ENCODE data around the gene PLP2.
"Not testable (repeated sequence)": the region's sequence is repeated elsewhere in the genome, so short reads cannot be mapped to it uniquely, and the experiment has no call there.

The PLP2 gene

DNA sequence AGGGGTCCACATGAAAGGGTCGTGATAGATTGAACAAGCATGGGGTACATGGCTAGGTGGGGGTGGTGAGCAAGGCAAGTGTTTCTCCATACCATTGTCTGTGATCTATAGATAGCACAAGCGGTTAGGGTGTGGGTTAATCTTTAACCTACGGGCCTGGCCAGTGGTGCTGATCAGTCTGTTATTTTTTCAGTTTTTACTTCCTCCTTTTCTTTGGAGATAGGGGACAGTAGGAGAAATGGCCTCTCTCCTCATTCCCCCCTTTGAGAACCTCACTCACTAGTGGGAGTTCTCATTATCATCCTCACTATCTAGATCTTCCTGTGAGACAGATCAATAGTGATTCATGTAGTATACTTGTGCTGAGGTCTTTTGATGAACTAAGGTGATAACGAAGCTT, 32.0 kb upstream of the PLP2 start:
- H3K27ac ChIP-seq, result no peak overlapping the region
- no peak overlapping the region for H3K4me3 ChIP-seq (ENCODE audit: low read depth, low read length)
- H3K9me3 ChIP-seq (ENCODE audit: severe bottlenecking), result peaks cover 13% of the 10 kb centered on the region
- no peaks in the 10 kb centered on the region for H3K36me3 ChIP-seq
- no peaks in the 10 kb centered on the region for H3K27me3 ChIP-seq (ENCODE audit: insufficient read depth, low read depth, severe bottlenecking)
- no peak for DNase-seq
- TF ChIP-seq, protein P1, sequence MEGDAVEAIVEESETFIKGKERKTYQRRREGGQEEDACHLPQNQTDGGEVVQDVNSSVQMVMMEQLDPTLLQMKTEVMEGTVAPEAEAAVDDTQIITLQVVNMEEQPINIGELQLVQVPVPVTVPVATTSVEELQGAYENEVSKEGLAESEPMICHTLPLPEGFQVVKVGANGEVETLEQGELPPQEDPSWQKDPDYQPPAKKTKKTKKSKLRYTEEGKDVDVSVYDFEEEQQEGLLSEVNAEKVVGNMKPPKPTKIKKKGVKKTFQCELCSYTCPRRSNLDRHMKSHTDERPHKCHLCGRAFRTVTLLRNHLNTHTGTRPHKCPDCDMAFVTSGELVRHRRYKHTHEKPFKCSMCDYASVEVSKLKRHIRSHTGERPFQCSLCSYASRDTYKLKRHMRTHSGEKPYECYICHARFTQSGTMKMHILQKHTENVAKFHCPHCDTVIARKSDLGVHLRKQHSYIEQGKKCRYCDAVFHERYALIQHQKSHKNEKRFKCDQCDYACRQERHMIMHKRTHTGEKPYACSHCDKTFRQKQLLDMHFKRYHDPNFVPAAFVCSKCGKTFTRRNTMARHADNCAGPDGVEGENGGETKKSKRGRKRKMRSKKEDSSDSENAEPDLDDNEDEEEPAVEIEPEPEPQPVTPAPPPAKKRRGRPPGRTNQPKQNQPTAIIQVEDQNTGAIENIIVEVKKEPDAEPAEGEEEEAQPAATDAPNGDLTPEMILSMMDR (IDR thresholded peaks at IDR 0.05; ENCODE audit: low read depth, low read length), result no peak

DNA sequence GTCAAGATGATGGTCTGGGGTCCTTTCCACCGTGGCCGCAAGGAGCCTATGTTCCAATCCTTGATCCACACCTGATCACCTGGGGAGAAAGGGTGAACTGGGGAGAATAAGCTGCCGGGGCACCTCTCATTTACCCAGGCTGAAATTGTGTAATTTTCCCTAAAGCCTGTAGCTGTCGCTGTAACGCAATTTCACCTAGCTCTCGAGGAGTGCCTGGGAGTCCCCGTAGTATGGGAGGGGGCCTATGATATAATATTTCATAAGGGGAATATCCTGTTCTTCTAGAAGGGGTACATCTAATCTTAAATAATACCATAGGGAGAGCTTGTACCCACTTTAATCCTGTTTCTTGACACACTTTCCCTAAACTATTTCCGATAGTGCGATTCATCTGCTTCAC, 29.4 kb upstream of the PLP2 start:
- DNase-seq; H3K36me3 ChIP-seq; H3K27ac ChIP-seq; H3K4me3 ChIP-seq (ENCODE audit: low read depth, low read length); H3K27me3 ChIP-seq (ENCODE audit: insufficient read depth, low read depth, severe bottlenecking): not testable (repeated sequence)
- H3K9me3 ChIP-seq (ENCODE audit: severe bottlenecking), result peaks cover 13% of the 10 kb centered on the region
- TF ChIP-seq, protein P1 (IDR thresholded peaks at IDR 0.05; ENCODE audit: low read depth, low read length), result peak; percentile 50

GRCh38 chrX:49143154-49143553, 28.5 kb upstream of the PLP2 start:
- H3K27ac ChIP-seq; H3K4me3 ChIP-seq (ENCODE audit: low read depth, low read length); H3K36me3 ChIP-seq; DNase-seq; H3K27me3 ChIP-seq (ENCODE audit: insufficient read depth, low read depth, severe bottlenecking): not testable (repeated sequence)
- H3K9me3 ChIP-seq (ENCODE audit: severe bottlenecking), result peaks cover 13% of the 10 kb centered on the region

DNA sequence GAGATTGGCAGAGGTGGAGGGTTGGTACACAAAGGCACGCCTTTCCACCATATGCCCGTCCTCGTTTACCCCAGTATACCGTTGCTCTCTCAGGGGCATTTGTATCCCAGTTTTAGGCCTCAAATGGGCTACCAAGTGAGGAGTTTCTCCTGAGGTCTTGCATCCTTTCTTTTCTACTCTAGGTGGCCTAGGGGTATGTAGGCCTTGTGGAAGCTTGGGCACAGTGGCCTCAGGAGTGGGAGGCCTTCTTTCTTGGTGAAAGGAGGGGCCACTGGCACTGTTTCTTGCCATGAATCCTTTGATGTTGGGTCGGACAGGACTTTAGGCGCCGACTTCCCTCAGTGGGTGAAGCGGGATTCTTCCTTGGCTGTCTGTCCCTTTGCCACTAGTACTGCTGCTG, 24.4 kb upstream of the PLP2 start:
- no peak for DNase-seq
- TF ChIP-seq, protein P1 (IDR thresholded peaks at IDR 0.05; ENCODE audit: low read depth, low read length), result no peak
- Histone ChIP-seq H3K4me3 (ENCODE audit: low read depth, low read length) (no peak overlapping the region), H3K36me3 (no peaks in the 10 kb centered on the region), H3K27ac (no peak overlapping the region), H3K9me3 (ENCODE audit: severe bottlenecking) (no peaks in the 10 kb centered on the region), H3K27me3 (ENCODE audit: insufficient read depth, low read depth, severe bottlenecking) (no peaks in the 10 kb centered on the region)

- TF ChIP-seq, protein P1 (IDR thresholded peaks at IDR 0.05; ENCODE audit: low read depth, low read length), result no peak
- no peak for DNase-seq
- Histone ChIP-seq H3K4me3 (ENCODE audit: low read depth, low read length) (no peak overlapping the region), H3K27me3 (ENCODE audit: insufficient read depth, low read depth, severe bottlenecking) (no peaks in the 10 kb centered on the region), H3K27ac (no peak overlapping the region), H3K36me3 (no peaks in the 10 kb centered on the region), H3K9me3 (ENCODE audit: severe bottlenecking) (no peaks in the 10 kb centered on the region)
Measured at GRCh38 chrX:49147936-49148335, 23.8 kb upstream of the PLP2 start.

- H3K36me3 ChIP-seq; H3K27ac ChIP-seq; H3K4me3 ChIP-seq (ENCODE audit: low read depth, low read length); DNase-seq; H3K27me3 ChIP-seq (ENCODE audit: insufficient read depth, low read depth, severe bottlenecking); H3K9me3 ChIP-seq (ENCODE audit: severe bottlenecking): not testable (repeated sequence)
Measured at GRCh38 chrX:49148390-49149100, 23.2 kb upstream of the PLP2 start.

DNA sequence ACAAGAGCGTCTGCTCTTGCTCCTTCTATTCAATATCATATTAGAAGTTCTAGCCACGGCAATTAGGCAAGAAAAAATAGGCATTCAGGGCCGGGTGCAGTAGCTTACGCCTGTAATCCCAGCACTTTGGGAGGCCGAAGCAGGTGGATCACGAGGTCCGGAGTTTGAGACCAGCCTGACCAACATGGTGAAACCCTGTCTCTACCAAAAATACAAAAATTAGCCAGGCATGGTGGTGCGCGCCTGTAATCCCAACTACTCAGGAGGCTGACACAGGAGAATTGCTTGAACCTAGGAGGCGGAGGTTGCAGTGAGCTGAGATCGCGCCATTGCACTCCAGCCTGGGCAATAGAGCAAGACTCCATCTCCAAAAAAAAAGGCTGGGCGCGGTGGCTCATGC, 22.4 kb upstream of the PLP2 start:
- not testable (repeated sequence) for H3K36me3 ChIP-seq; H3K9me3 ChIP-seq (ENCODE audit: severe bottlenecking); DNase-seq; H3K27me3 ChIP-seq (ENCODE audit: insufficient read depth, low read depth, severe bottlenecking); H3K27ac ChIP-seq; H3K4me3 ChIP-seq (ENCODE audit: low read depth, low read length)
